Endodermal cell (in vitro differentiated cells): ENCODE data around the gene UFSP1. TPM values are rescaled to one million over a fixed set of nuclear protein-coding genes. Genes with fewer than 3 reads are reported as not detected.

ENCODE experiments used
- DNase-seq: peaks from one replicate; pipeline ENCODE4 v3.0.0-alpha.2; 2017
- H3K27ac ChIP-seq: 2 replicates; pipeline ENCODE4 v1.5.1; 2013; ENCODE audit warnings: mild to moderate bottlenecking, low read depth, low read length, moderate library complexity
- H3K27me3 ChIP-seq: 2 replicates; pipeline ENCODE4 v1.6.1; 2013; ENCODE audit warnings: mild to moderate bottlenecking, low read length, moderate library complexity; ENCODE audit not compliant: insufficient read depth, control insufficient read depth, poor library complexity, severe bottlenecking
- H3K36me3 ChIP-seq: 2 replicates; pipeline ENCODE4 v1.7.0; 2013; ENCODE audit warnings: mild to moderate bottlenecking, low read length, moderate library complexity; ENCODE audit not compliant: control insufficient read depth, insufficient read depth
- H3K4me1 ChIP-seq: one replicate; pipeline ENCODE4 v1.7.0; 2013; ENCODE audit warnings: low read length; ENCODE audit not compliant: control insufficient read depth, insufficient read depth
- H3K4me3 ChIP-seq: 2 replicates; pipeline ENCODE4 v1.5.1; 2013; ENCODE audit warnings: mild to moderate bottlenecking, low read length, moderate library complexity
- H3K9ac ChIP-seq: 2 replicates; pipeline ENCODE4 v1.6.1; 2013; ENCODE audit warnings: mild to moderate bottlenecking, low read length, moderate library complexity; ENCODE audit not compliant: poor library complexity, severe bottlenecking; ENCODE audit errors: extremely low read depth
- H3K9me3 ChIP-seq: 2 replicates; pipeline ENCODE4 v1.6.1; 2013; ENCODE audit warnings: mild to moderate bottlenecking, low read length, moderate library complexity; ENCODE audit not compliant: control insufficient read depth
- H3K27ac Mint-ChIP-seq: 2 replicates; pipeline ENCODE4 v1.8.0; 2020; ENCODE audit warnings: mixed read lengths
- H3K27me3 Mint-ChIP-seq: 2 replicates; pipeline ENCODE4 v1.8.0; 2021; ENCODE audit warnings: mild to moderate bottlenecking, mixed read lengths; ENCODE audit not compliant: insufficient read depth
- H3K36me3 Mint-ChIP-seq: 2 replicates; pipeline ENCODE4 v1.8.0; 2020; ENCODE audit warnings: low read depth, mixed read lengths
- H3K4me1 Mint-ChIP-seq: 2 replicates; pipeline ENCODE4 v1.8.0; 2020; ENCODE audit warnings: mixed read lengths
- H3K4me3 Mint-ChIP-seq: 2 replicates; pipeline ENCODE4 v1.8.0; 2020; ENCODE audit warnings: mild to moderate bottlenecking, moderate library complexity, mixed read lengths
- H3K9me3 Mint-ChIP-seq: 2 replicates; pipeline ENCODE4 v1.8.0; 2020; ENCODE audit warnings: mild to moderate bottlenecking, mixed read lengths
- CTCF ChIP-seq: fragments of 200-600 bp; sonication (generic); conservative IDR thresholded peaks from 2 replicates; pipeline ENCODE4 v1.5.0; 2021; ENCODE audit warnings: antibody characterized with exemption, mild to moderate bottlenecking
- WGBS, 2 experiments: methylation state at CpG; one replicate each; pipeline versions ENCODE4 v1.1.5 to v1.1.7; 2013; ENCODE audit warnings: missing lambda C conversion rate in 2 of 2, mixed read lengths in 1 of 2; ENCODE audit not compliant: insufficient coverage in 1 of 2, insufficient read length in 1 of 2; 5-methylcytosine and 5-hydroxymethylcytosine counted together
- total RNA-seq, 2 donors: library from RNA; stranded (reverse); fragmentation: NEBNext Ultra II Directional in 1 of 2; extraction: Animal tissue kit (Norgen Biotek cat#: 25700) in 1 of 2; gene quantifications; 2 replicates in 1 of 2; 3 replicates in 1 of 2; pipeline ENCODE4 v1.2.1, GENCODE V29; 2021

The UFSP1 gene
- total RNA-seq, 2 donors from 2014 or later, result 3.7 to 4.0 TPM

- Mint-ChIP-seq H3K27ac (peak overlapping the region; percentile 98), H3K4me1 (peaks cover 21% of the 10 kb centered on the region), H3K27me3 (peaks cover 9% of the 10 kb centered on the region), H3K9me3 (no peaks in the 10 kb centered on the region), H3K4me3 (peak overlapping the region; percentile 71), H3K36me3 (peaks cover 12% of the 10 kb centered on the region)
- Histone ChIP-seq H3K9ac (no peak overlapping the region), H3K4me3 (no peak overlapping the region), H3K9me3 (no peaks in the 10 kb centered on the region), H3K4me1 (peaks cover 2% of the 10 kb centered on the region), H3K27me3 (peaks cover 9% of the 10 kb centered on the region), H3K36me3 (peaks cover 13% of the 10 kb centered on the region), H3K27ac (no peak overlapping the region)
- TF ChIP-seq CTCF, result no peak
- DNase-seq, result no peak
- WGBS, 2 experiments, result 94 to 99% methylated on average over 28 to 40 of the region's 44 CpGs
Observed at GRCh38 chr7:100892364-100893317, 3.1 kb upstream of the UFSP1 start.

DNA sequence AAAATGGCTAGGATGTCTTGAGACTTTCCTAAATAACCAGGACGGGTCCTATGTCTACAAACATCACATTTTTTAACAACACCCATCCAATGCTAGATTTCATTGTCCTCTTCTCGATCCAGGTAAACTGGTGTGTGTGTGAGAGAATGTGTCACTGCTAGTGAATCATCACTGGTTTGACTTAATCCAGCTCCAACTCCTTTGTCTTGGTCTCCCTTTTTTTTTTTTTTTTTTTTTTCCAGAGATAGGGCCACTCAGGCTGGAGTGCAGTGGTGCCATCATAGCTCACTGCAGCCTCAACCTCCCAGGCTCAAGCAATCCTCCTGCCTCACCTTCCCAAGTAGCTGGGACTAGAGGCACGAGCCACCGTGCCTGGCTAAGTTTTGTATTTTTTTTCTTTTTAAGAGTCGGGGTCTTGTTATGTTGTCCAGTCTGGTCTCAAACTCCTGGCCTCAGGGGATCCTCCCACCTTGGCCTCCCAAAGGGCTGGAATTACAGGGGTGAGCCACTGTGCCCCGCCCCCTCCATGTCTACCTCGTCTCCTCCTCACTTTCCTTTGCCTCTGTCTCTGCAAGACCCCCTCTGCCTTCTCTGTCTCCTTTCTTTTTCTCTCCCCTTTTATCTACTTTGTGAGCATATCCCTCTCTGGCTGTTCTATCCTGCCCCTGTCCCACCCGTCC is 2.2 kb upstream of the UFSP1 start:
- no peak for DNase-seq
- peaks cover 7% of the 10 kb centered on the region for H3K27me3 Mint-ChIP-seq
- no peaks in the 10 kb centered on the region for H3K9me3 Mint-ChIP-seq
- Histone ChIP-seq H3K36me3 (peaks cover 22% of the 10 kb centered on the region), H3K9ac (no peak overlapping the region), H3K4me3 (no peak overlapping the region), H3K9me3 (no peaks in the 10 kb centered on the region), H3K27me3 (peaks cover 9% of the 10 kb centered on the region), H3K27ac (no peak overlapping the region), H3K4me1 (peaks cover 2% of the 10 kb centered on the region)
- no peak for TF ChIP-seq CTCF
- 81 to 85% methylated on average over 2 to 7 of the region's 8 CpGs for WGBS, 2 experiments
- peaks cover 30% of the 10 kb centered on the region for H3K4me1 Mint-ChIP-seq
- H3K4me3 Mint-ChIP-seq, result peak overlapping the region; percentile 71
- H3K36me3 Mint-ChIP-seq, result peaks cover 22% of the 10 kb centered on the region
- peak overlapping the region; percentile 98 for H3K27ac Mint-ChIP-seq

- DNase-seq, result peak; percentile 79
Observed at GRCh38 chr7:100890653-100891567, 1.4 kb upstream of the UFSP1 start.

More at GRCh38 chr7:100890653-100891567, 1.4 kb upstream of the UFSP1 start:
- Histone ChIP-seq H3K36me3 (peaks cover 30% of the 10 kb centered on the region), H3K27me3 (peaks cover under 1% of the 10 kb centered on the region), H3K9ac (no peak overlapping the region), H3K4me1 (peaks cover 2% of the 10 kb centered on the region), H3K27ac (peak overlapping the region; percentile 86), H3K4me3 (peak overlapping the region; percentile 78), H3K9me3 (no peaks in the 10 kb centered on the region)
- WGBS, 2 experiments, result 54 to 69% methylated on average over 16 to 41 of the region's 43 CpGs
- Mint-ChIP-seq H3K4me1 (peaks cover 28% of the 10 kb centered on the region), H3K4me3 (peak overlapping the region; percentile 71), H3K27me3 (peaks cover under 1% of the 10 kb centered on the region), H3K36me3 (peaks cover 30% of the 10 kb centered on the region), H3K27ac (peak overlapping the region; percentile 98), H3K9me3 (no peaks in the 10 kb centered on the region)
- TF ChIP-seq CTCF, result no peak
